H1 (cell line): Measurements from ENCODE around the gene EGFLAM. TPM values are rescaled to one million over a fixed set of nuclear protein-coding genes. Genes with fewer than 3 reads are reported as not detected.

Source experiments
- ASH2L ChIP-seq: fragments of 200-600, 300-600 bp; sonication (generic); IDR thresholded peaks from one replicate; pipeline ENCODE4 v1.7.1; 2017; ENCODE audit warnings: low read length
- BRCA1 ChIP-seq: IDR thresholded peaks from 2 replicates; pipeline ENCODE4 v1.6.1; 2012; ENCODE audit warnings: low read depth, low read length, improper control_type of control experiment
- CBX8 ChIP-seq: fragments of 300-800, 300-1000 bp; sonication (generic); IDR thresholded peaks from 2 replicates; pipeline ENCODE4 v1.7.1; 2016; ENCODE audit warnings: low read depth, low read length, borderline replicate concordance
- CREB1 ChIP-seq: IDR thresholded peaks from 2 replicates; pipeline ENCODE4 v1.6.1; 2012; ENCODE audit warnings: inconsistent platforms
- EGR1 ChIP-seq: IDR thresholded peaks from 2 replicates; pipeline ENCODE4 v1.6.1; 2011; ENCODE audit warnings: low read depth, low read length, borderline replicate concordance
- JUN ChIP-seq: IDR thresholded peaks from 2 replicates; pipeline ENCODE4 v1.6.1; 2011; ENCODE audit warnings: low read depth, mild to moderate bottlenecking, improper control_type of control experiment, low read length
- MAFK ChIP-seq: IDR thresholded peaks from 2 replicates; pipeline ENCODE4 v1.6.1; 2012; ENCODE audit warnings: low read depth, mild to moderate bottlenecking, improper control_type of control experiment, low read length
- RFX5 ChIP-seq: IDR thresholded peaks from 2 replicates; pipeline ENCODE4 v1.6.1; 2011; ENCODE audit warnings: low read depth, low read length, improper control_type of control experiment, borderline replicate concordance
- SAP30 ChIP-seq: fragments of 300-600 bp; sonication (generic); IDR thresholded peaks from 2 replicates; pipeline ENCODE4 v1.7.1; 2012; ENCODE audit warnings: low read length, moderate library complexity, mild to moderate bottlenecking, inconsistent platforms; ENCODE audit not compliant: insufficient read depth, insufficient replicate concordance
- SP1 ChIP-seq: IDR thresholded peaks from 2 replicates; pipeline ENCODE4 v1.6.1; 2011; ENCODE audit warnings: low read depth, low read length
- SP2 ChIP-seq: IDR thresholded peaks from 2 replicates; pipeline ENCODE4 v1.6.1; 2012; ENCODE audit warnings: mild to moderate bottlenecking, low read length, inconsistent platforms
- TAF7 ChIP-seq: optimal IDR thresholded peaks from 2 replicates; pipeline ENCODE3; 2011; ENCODE audit warnings: low read depth, mild to moderate bottlenecking, inconsistent platforms, low read length, moderate library complexity, borderline replicate concordance
- TEAD4 ChIP-seq: IDR thresholded peaks from 2 replicates; pipeline ENCODE4 v1.6.1; 2012; ENCODE audit warnings: low read depth, low read length, inconsistent platforms, mixed read lengths
- polyA plus RNA-seq, 7 experiments: library from polyadenylated mRNA; depleted of rRNA in 3 of 7; stranded (reverse) in 5 of 7; unstranded in 2 of 7; fragments of >200 nt in 5 of 7; fragments of 200-250 nt in 2 of 7; gene quantifications; 1 replicate in 5 of 7; 2 replicates in 1 of 7; 4 replicates in 1 of 7; pipeline versions ENCODE4 v1.2.1 to v1.2.3, GENCODE V29; 2011 to 2013; ENCODE audit warnings: missing spikeins in 2 of 7, mixed read lengths in 2 of 7
- total RNA-seq: library from RNA; stranded (reverse); fragmentation: NEBNext Ultra II Directional; extraction: Animal tissue kit (Norgen Biotek cat#: 25700); gene quantifications from 2 replicates; pipeline ENCODE4 v1.2.1, GENCODE V29; 2021
- TF ChIP-seq, protein P1 (sequence below): fragments of 300-600 bp; sonication (generic); IDR thresholded peaks from 2 replicates; pipeline ENCODE4 v1.7.1; 2012; ENCODE audit warnings: low read length, moderate library complexity, mild to moderate bottlenecking, inconsistent platforms; ENCODE audit not compliant: insufficient replicate concordance

EGFLAM gene
- total and polyA plus RNA-seq, 2 of the 8 experiments (the other 6 are each of a cell fraction or from before 2014, with no cell fraction given) = 0.20 to 0.24 TPM

DNA sequence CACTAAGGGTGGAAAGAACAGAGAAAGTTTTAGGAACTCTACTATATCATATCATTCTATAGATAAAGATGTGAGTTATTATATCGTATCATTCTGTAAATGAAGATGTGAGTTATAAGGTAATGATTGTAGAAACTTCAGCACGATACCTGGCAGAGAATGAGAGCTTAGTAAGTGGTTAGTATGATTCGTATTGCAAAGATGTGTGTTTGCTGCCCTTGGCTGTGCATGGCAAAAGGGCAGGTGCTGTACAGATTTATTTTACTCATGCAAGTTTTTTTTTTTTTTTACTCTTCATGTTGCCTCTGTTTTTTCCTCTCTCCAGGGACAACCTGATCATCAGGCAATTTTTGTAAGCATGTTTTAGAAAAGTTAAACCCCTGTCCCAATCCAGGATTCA, 83.3 kb downstream of the EGFLAM start (continued):
- TF ChIP-seq, protein P1, sequence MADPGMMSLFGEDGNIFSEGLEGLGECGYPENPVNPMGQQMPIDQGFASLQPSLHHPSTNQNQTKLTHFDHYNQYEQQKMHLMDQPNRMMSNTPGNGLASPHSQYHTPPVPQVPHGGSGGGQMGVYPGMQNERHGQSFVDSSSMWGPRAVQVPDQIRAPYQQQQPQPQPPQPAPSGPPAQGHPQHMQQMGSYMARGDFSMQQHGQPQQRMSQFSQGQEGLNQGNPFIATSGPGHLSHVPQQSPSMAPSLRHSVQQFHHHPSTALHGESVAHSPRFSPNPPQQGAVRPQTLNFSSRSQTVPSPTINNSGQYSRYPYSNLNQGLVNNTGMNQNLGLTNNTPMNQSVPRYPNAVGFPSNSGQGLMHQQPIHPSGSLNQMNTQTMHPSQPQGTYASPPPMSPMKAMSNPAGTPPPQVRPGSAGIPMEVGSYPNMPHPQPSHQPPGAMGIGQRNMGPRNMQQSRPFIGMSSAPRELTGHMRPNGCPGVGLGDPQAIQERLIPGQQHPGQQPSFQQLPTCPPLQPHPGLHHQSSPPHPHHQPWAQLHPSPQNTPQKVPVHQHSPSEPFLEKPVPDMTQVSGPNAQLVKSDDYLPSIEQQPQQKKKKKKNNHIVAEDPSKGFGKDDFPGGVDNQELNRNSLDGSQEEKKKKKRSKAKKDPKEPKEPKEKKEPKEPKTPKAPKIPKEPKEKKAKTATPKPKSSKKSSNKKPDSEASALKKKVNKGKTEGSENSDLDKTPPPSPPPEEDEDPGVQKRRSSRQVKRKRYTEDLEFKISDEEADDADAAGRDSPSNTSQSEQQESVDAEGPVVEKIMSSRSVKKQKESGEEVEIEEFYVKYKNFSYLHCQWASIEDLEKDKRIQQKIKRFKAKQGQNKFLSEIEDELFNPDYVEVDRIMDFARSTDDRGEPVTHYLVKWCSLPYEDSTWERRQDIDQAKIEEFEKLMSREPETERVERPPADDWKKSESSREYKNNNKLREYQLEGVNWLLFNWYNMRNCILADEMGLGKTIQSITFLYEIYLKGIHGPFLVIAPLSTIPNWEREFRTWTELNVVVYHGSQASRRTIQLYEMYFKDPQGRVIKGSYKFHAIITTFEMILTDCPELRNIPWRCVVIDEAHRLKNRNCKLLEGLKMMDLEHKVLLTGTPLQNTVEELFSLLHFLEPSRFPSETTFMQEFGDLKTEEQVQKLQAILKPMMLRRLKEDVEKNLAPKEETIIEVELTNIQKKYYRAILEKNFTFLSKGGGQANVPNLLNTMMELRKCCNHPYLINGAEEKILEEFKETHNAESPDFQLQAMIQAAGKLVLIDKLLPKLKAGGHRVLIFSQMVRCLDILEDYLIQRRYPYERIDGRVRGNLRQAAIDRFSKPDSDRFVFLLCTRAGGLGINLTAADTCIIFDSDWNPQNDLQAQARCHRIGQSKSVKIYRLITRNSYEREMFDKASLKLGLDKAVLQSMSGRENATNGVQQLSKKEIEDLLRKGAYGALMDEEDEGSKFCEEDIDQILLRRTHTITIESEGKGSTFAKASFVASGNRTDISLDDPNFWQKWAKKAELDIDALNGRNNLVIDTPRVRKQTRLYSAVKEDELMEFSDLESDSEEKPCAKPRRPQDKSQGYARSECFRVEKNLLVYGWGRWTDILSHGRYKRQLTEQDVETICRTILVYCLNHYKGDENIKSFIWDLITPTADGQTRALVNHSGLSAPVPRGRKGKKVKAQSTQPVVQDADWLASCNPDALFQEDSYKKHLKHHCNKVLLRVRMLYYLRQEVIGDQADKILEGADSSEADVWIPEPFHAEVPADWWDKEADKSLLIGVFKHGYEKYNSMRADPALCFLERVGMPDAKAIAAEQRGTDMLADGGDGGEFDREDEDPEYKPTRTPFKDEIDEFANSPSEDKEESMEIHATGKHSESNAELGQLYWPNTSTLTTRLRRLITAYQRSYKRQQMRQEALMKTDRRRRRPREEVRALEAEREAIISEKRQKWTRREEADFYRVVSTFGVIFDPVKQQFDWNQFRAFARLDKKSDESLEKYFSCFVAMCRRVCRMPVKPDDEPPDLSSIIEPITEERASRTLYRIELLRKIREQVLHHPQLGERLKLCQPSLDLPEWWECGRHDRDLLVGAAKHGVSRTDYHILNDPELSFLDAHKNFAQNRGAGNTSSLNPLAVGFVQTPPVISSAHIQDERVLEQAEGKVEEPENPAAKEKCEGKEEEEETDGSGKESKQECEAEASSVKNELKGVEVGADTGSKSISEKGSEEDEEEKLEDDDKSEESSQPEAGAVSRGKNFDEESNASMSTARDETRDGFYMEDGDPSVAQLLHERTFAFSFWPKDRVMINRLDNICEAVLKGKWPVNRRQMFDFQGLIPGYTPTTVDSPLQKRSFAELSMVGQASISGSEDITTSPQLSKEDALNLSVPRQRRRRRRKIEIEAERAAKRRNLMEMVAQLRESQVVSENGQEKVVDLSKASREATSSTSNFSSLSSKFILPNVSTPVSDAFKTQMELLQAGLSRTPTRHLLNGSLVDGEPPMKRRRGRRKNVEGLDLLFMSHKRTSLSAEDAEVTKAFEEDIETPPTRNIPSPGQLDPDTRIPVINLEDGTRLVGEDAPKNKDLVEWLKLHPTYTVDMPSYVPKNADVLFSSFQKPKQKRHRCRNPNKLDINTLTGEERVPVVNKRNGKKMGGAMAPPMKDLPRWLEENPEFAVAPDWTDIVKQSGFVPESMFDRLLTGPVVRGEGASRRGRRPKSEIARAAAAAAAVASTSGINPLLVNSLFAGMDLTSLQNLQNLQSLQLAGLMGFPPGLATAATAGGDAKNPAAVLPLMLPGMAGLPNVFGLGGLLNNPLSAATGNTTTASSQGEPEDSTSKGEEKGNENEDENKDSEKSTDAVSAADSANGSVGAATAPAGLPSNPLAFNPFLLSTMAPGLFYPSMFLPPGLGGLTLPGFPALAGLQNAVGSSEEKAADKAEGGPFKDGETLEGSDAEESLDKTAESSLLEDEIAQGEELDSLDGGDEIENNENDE = no peak
- no peak for TF ChIP-seq RFX5
- TF ChIP-seq SP2 = no peak
- TF ChIP-seq SP1 = no peak
- TF ChIP-seq TAF7 = no peak
- no peak for TF ChIP-seq SAP30
- TF ChIP-seq JUN = no peak
- no peak for TF ChIP-seq TEAD4
- TF ChIP-seq EGR1 = no peak
- TF ChIP-seq ASH2L = no peak
- TF ChIP-seq BRCA1 = no peak
- TF ChIP-seq CREB1 = no peak
- TF ChIP-seq MAFK = no peak
- no peak for TF ChIP-seq CBX8
